Astrocyte (in vitro differentiated cells and primary cell): ENCODE measurements around the gene FBXL7. TPM values are rescaled to one million over a fixed set of nuclear protein-coding genes. Genes with fewer than 3 reads are reported as not detected.

Source experiments
- DNase-seq: peaks from one replicate; pipeline ENCODE4 v3.0.0-alpha.2; 2010; ENCODE audit warnings: low read depth
- FAIRE-seq: peaks from 2 replicates; lab custom pipeline; 2011; peaks lifted over from hg19 to GRCh38; lab: Jason Lieb, UNC
- H2AFZ ChIP-seq: 2 replicates; pipeline ENCODE4 v1.6.0; 2012; ENCODE audit warnings: low read depth, low read length, inconsistent platforms
- H3K27ac ChIP-seq: 2 replicates; pipeline ENCODE4 v1.5.1; 2011; ENCODE audit warnings: low read depth, low read length, inconsistent platforms
- H3K27me3 ChIP-seq: 2 replicates; pipeline ENCODE4 v1.6.0; 2011; ENCODE audit warnings: low read length, inconsistent platforms; ENCODE audit not compliant: insufficient read depth
- H3K36me3 ChIP-seq: 2 replicates; pipeline ENCODE4 v1.5.1; 2011; ENCODE audit warnings: low read length, inconsistent platforms; ENCODE audit not compliant: insufficient read depth
- H3K4me1 ChIP-seq: 2 replicates; pipeline ENCODE4 v1.5.1; 2011; ENCODE audit warnings: low read length, inconsistent platforms; ENCODE audit not compliant: insufficient read depth
- H3K4me2 ChIP-seq: 2 replicates; pipeline ENCODE4 v1.6.0; 2012; ENCODE audit warnings: low read length, inconsistent platforms
- H3K4me3 ChIP-seq: 2 replicates; pipeline ENCODE4 v1.5.1; 2011; ENCODE audit warnings: low read depth, mild to moderate bottlenecking, low read length, inconsistent platforms; ENCODE audit not compliant: insufficient read depth
- H3K79me2 ChIP-seq: 2 replicates; pipeline ENCODE4 v1.6.0; 2012; ENCODE audit warnings: mild to moderate bottlenecking, low read length, inconsistent platforms; ENCODE audit not compliant: insufficient read depth
- H3K9ac ChIP-seq: 2 replicates; pipeline ENCODE4 v1.6.0; 2012; ENCODE audit warnings: mild to moderate bottlenecking, low read length, inconsistent platforms
- H3K9me3 ChIP-seq: 2 replicates; pipeline ENCODE4 v1.5.1; 2012; ENCODE audit warnings: low read depth, mild to moderate bottlenecking, low read length, inconsistent platforms; ENCODE audit not compliant: insufficient read depth
- H4K20me1 ChIP-seq: 2 replicates; pipeline ENCODE4 v1.6.0; 2012; ENCODE audit warnings: low read length, inconsistent platforms; ENCODE audit not compliant: insufficient read depth
- H3K27ac Mint-ChIP-seq: one replicate; pipeline ENCODE4 v1.8.0; 2021; ENCODE audit warnings: mild to moderate bottlenecking, mixed read lengths; ENCODE audit not compliant: unreplicated experiment
- H3K27me3 Mint-ChIP-seq: one replicate; pipeline ENCODE4 v1.8.0; 2021; ENCODE audit warnings: low read depth, mixed read lengths; ENCODE audit not compliant: unreplicated experiment
- H3K36me3 Mint-ChIP-seq: one replicate; pipeline ENCODE4 v1.8.0; 2021; ENCODE audit warnings: low read depth, mixed read lengths; ENCODE audit not compliant: unreplicated experiment
- H3K4me1 Mint-ChIP-seq: one replicate; pipeline ENCODE4 v1.8.0; 2021; ENCODE audit warnings: low read depth, mixed read lengths; ENCODE audit not compliant: unreplicated experiment
- H3K4me3 Mint-ChIP-seq: one replicate; pipeline ENCODE4 v1.8.0; 2021; ENCODE audit warnings: mild to moderate bottlenecking, moderate library complexity, mixed read lengths; ENCODE audit not compliant: unreplicated experiment
- H3K9me3 Mint-ChIP-seq: one replicate; pipeline ENCODE4 v1.8.0; 2021; ENCODE audit warnings: mild to moderate bottlenecking, mixed read lengths; ENCODE audit not compliant: unreplicated experiment
- EZH2 ChIP-seq: IDR thresholded peaks from 2 replicates; pipeline ENCODE4 v1.6.1; 2012; ENCODE audit warnings: mild to moderate bottlenecking, low read length, inconsistent platforms; ENCODE audit not compliant: insufficient read depth
- total RNA-seq: library from RNA; stranded (reverse); gene quantifications from 2 replicates; pipeline ENCODE4 v1.2.1, GENCODE V29; 2021
- TF ChIP-seq, protein P1 (sequence below): IDR thresholded peaks from 2 replicates; pipeline ENCODE4 v1.5.1; 2011; ENCODE audit warnings: low read depth, mild to moderate bottlenecking, inconsistent platforms, low read length, moderate library complexity; ENCODE audit not compliant: insufficient read depth

FBXL7 gene
- total RNA-seq, 1 donor from 2014 or later: 21.0 TPM

DNA sequence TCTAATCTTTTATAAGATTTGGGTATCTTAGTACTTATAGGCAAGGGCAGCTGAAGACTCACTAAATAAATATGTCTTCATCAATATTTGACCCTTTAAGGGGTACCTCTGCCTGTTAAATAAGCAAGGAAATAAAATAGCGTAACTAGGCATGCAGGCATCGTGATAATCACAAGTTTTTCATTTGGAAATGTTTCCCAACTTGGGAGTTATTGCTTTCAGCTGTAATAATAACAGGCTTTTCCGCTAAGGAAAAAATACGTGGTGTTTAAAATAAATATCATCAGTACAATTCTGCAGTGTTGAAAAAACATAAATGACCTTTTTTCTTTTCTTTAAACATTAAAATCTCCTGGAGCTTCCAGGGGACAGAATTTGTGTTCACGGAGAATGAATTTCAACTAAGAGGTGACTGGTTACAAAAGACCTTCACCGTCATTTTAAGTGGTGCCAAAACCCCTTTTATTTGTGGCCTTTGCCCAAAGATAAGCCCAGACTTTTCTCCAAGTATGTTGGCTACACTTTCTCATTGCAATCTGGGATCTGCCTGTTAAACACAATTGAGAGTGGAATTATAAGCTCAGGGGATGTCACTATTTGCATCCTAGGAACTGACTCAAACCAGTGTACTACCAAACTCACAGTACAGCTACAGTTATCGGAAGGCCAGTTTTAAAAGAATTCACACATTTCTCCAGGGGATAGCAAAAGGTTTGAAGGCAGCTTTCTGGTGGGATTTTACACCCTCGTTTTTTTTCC lies 218.6 kb downstream of the FBXL7 start:
- no peak overlapping the region for H3K9ac ChIP-seq
- no peak for FAIRE-seq
- no peak overlapping the region for H3K27ac ChIP-seq

DNA sequence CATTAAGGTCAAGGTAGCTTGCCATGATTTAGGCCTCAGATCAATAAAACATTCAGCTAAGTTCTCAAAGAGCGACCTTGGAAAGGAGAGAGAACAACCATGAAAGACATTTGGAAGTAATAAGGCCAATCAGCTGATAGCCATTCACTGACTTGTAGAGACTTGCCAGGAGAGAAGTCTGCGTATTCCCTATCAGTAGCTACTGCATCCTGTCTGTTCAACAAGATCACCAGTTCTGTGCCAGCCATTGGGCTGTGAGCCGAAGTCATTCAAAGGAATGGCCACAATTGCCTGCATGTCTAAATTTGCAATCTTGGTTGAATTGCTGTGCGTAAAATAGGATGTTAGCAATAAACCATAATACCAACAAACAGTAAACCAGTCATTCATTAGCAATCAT lies 219.8 kb downstream of the FBXL7 start:
- Histone ChIP-seq H3K27me3 (no peaks in the 10 kb centered on the region), H4K20me1 (peaks cover 16% of the 10 kb centered on the region), H2AFZ (no peak overlapping the region), H3K9ac (no peak overlapping the region), H3K79me2 (peaks cover 9% of the 10 kb centered on the region), H3K4me1 (peaks cover 5% of the 10 kb centered on the region), H3K4me2 (no peak overlapping the region), H3K36me3 (no peaks in the 10 kb centered on the region), H3K9me3 (no peaks in the 10 kb centered on the region), H3K4me3 (no peak overlapping the region), H3K27ac (no peak overlapping the region)
- H3K27me3 Mint-ChIP-seq: no peaks in the 10 kb centered on the region
- H3K4me1 Mint-ChIP-seq: peaks cover 23% of the 10 kb centered on the region
- no peak for DNase-seq
- no peak overlapping the region for H3K27ac Mint-ChIP-seq
- TF ChIP-seq, protein P1, sequence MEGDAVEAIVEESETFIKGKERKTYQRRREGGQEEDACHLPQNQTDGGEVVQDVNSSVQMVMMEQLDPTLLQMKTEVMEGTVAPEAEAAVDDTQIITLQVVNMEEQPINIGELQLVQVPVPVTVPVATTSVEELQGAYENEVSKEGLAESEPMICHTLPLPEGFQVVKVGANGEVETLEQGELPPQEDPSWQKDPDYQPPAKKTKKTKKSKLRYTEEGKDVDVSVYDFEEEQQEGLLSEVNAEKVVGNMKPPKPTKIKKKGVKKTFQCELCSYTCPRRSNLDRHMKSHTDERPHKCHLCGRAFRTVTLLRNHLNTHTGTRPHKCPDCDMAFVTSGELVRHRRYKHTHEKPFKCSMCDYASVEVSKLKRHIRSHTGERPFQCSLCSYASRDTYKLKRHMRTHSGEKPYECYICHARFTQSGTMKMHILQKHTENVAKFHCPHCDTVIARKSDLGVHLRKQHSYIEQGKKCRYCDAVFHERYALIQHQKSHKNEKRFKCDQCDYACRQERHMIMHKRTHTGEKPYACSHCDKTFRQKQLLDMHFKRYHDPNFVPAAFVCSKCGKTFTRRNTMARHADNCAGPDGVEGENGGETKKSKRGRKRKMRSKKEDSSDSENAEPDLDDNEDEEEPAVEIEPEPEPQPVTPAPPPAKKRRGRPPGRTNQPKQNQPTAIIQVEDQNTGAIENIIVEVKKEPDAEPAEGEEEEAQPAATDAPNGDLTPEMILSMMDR: no peak
- no peak for TF ChIP-seq EZH2
- no peak for FAIRE-seq
- H3K36me3 Mint-ChIP-seq: no peaks in the 10 kb centered on the region
- no peak overlapping the region for H3K4me3 Mint-ChIP-seq
- H3K9me3 Mint-ChIP-seq: no peaks in the 10 kb centered on the region

More for the DNA sequence above, 218.6 kb downstream of the FBXL7 start:
- Histone ChIP-seq H3K4me3 (no peak overlapping the region), H3K36me3 (no peaks in the 10 kb centered on the region), H3K9me3 (no peaks in the 10 kb centered on the region), H3K27me3 (no peaks in the 10 kb centered on the region), H3K4me2 (no peak overlapping the region), H3K79me2 (peaks cover 4% of the 10 kb centered on the region), H3K4me1 (peaks cover 5% of the 10 kb centered on the region), H4K20me1 (peaks cover 20% of the 10 kb centered on the region), H2AFZ (no peak overlapping the region)
- DNase-seq: no peak
- Mint-ChIP-seq H3K9me3 (no peaks in the 10 kb centered on the region), H3K27me3 (no peaks in the 10 kb centered on the region), H3K4me1 (peaks cover 23% of the 10 kb centered on the region), H3K36me3 (no peaks in the 10 kb centered on the region), H3K27ac (no peak overlapping the region), H3K4me3 (no peak overlapping the region)
- no peak for TF ChIP-seq EZH2
- TF ChIP-seq, protein P1: no peak

DNA sequence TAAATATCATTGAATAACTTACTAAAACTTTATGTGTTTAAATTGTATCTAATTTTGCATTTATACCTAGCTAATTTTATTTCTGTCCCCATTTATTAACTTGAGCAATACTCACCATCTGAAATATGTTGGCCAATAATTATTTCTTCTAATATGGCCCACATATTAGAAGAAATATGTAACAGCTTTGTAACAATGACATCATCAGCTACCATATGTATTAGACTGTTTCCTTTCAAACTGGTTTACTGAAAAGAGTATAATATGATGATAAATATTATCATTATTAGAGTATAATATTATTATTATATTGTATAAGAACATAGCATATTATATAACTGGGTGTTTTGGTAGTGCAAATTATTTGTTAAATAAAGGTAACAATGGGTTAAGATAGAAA lies 220.5 kb downstream of the FBXL7 start:
- no peak overlapping the region for H3K27ac ChIP-seq
- peaks cover 16% of the 10 kb centered on the region for H4K20me1 ChIP-seq
- no peak overlapping the region for H2AFZ ChIP-seq
- H3K27me3 ChIP-seq: no peaks in the 10 kb centered on the region
- Mint-ChIP-seq H3K9me3 (no peaks in the 10 kb centered on the region), H3K4me3 (no peak overlapping the region), H3K27ac (no peak overlapping the region), H3K27me3 (no peaks in the 10 kb centered on the region), H3K36me3 (no peaks in the 10 kb centered on the region), H3K4me1 (peaks cover 23% of the 10 kb centered on the region)
- no peak overlapping the region for H3K4me3 ChIP-seq
- no peaks in the 10 kb centered on the region for H3K36me3 ChIP-seq
- FAIRE-seq (no peak), DNase-seq (no peak)
- H3K9ac ChIP-seq: no peak overlapping the region
- no peaks in the 10 kb centered on the region for H3K9me3 ChIP-seq
- H3K4me2 ChIP-seq: no peak overlapping the region
- no peak for TF ChIP-seq EZH2
- TF ChIP-seq, protein P1: no peak
- H3K4me1 ChIP-seq: peaks cover 5% of the 10 kb centered on the region
- peaks cover 9% of the 10 kb centered on the region for H3K79me2 ChIP-seq
